BLaER1 treated with 17β-estradiol and CSF1 and Interleukin-3, amounts not matched to agents 10 nM and 100 nM (cell line): ENCODE measurements around the gene SMIM10L2A.

Experiments
- H3K27ac ChIP-seq, 11 experiments: shearing (Covaris generic); formaldehyde crosslinking; 2 replicates each; pipeline ENCODE4 v1.8.1; 2022
- H3K27me3 ChIP-seq, 11 experiments: shearing (Covaris generic); formaldehyde crosslinking; 2 replicates each; pipeline ENCODE4 v1.8.1; 2022
- H3K36me3 ChIP-seq, 11 experiments: shearing (Covaris generic); formaldehyde crosslinking; 2 replicates each; pipeline ENCODE4 v1.8.1; 2022
- H3K4me1 ChIP-seq, 10 experiments: shearing (Covaris generic); formaldehyde crosslinking; 2 replicates each; pipeline ENCODE4 v1.8.1; 2022
- H3K4me2 ChIP-seq, 11 experiments: shearing (Covaris generic); formaldehyde crosslinking; 2 replicates each; pipeline ENCODE4 v1.8.1; 2022
- H3K4me3 ChIP-seq, 10 experiments: shearing (Covaris generic); formaldehyde crosslinking; 2 replicates each; pipeline ENCODE4 v1.8.1; 2022
- H3K9ac ChIP-seq, 11 experiments: shearing (Covaris generic); formaldehyde crosslinking; 2 replicates each; pipeline ENCODE4 v1.8.1; 2022
- H3K9me3 ChIP-seq, 11 experiments: shearing (Covaris generic); formaldehyde crosslinking; replicated peaks in 1 of 11; 2 replicates each; pipeline ENCODE4 v1.8.1; 2022
- H4K20me1 ChIP-seq, 11 experiments: shearing (Covaris generic); formaldehyde crosslinking; 2 replicates each; pipeline ENCODE4 v1.8.1; 2022
- Cebpa-rat ChIP-seq, 11 experiments: shearing (Covaris generic); IDR thresholded peaks; 2 replicates each; pipeline ENCODE4 v1.8.1; 2022

Gene SMIM10L2A

DNA sequence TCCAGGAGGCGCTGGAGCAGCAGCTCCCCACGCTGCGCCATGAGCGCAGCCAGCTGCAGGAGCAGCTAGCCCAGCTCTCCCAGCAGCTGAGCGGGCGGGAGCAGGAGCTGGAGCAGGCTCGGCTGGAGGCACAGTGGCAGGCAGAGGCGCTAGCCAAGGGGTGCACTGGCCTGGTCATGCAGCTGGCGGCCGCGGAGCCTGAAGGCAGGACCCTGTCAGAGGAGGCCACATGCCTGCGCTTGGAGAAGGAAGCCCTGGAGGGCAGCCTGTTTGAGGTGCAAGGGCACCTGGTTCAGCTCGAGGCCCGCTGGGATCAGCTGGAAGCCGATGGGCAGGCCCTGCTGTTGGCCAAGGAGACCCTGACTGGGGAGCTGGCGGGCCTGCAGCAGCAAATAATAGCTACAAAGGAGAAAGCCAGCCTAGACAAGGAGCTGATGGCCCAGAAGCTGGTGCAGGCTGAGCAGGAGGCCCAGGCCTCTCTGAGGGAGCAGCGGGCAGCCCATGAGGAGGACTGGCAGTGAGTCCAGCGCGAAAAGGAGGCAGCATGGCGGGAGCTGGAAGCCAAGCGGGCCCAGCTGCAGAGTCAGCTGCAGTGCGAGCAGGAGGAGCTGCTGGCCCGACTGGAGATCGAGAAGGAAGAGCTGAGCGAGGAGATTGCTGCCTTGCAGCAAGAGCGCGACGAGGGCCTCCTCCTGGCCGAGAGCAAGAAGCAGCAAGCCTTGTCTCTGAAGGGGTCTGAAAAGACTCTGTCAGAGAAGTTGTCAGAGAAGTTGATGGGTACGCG lies 13.6 kb downstream of the SMIM10L2A start:
- no peak for TF ChIP-seq Cebpa-rat (IDR thresholded peaks at IDR 0.05)
- no peaks in the 10 kb centered on the region for H3K36me3 ChIP-seq
- no peak overlapping the region for H3K27ac ChIP-seq

DNA sequence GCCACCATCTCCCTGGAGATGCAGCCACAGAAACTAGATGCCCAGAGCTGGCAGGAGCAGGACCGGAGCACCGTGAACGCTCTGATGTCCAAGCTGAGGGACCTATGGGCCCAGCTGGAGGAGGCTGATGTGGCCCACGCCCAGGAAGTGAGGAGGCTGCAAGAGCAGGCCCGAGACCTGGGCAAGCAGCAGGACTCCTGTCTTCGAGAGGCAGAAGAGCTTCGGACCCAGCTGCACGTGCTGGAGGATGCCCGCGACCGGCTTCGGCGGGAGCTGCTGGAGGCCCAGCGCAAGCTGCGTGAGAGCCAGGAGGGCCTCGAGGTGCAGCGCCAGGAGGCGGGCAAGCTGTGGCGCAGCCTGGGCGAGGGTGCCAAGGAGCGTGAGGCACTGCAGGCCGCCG lies 14.2 kb downstream of the SMIM10L2A start:
- H3K4me3 ChIP-seq: no peak overlapping the region
- H3K9ac ChIP-seq: no peak overlapping the region
- H4K20me1 ChIP-seq: no peaks in the 10 kb centered on the region; a peak in 3 of 22 replicates
- H3K9me3 ChIP-seq: peaks cover 27 to 60% (median 45%) of the 10 kb centered on the region in 11 experiments
- TF ChIP-seq Cebpa-rat (IDR thresholded peaks at IDR 0.05): no peak
- H3K4me1 ChIP-seq: no peaks in the 10 kb centered on the region
- H3K36me3 ChIP-seq: no peaks in the 10 kb centered on the region
- H3K27me3 ChIP-seq: peaks cover 12 to 86% (median 45%) of the 10 kb centered on the region in 11 experiments
- no peak overlapping the region for H3K27ac ChIP-seq
- H3K4me2 ChIP-seq: no peak overlapping the region

More for the DNA sequence above, 13.6 kb downstream of the SMIM10L2A start:
- H4K20me1 ChIP-seq: no peaks in the 10 kb centered on the region; a peak in 3 of 22 replicates
- peaks cover 17 to 87% (median 47%) of the 10 kb centered on the region in 11 experiments for H3K27me3 ChIP-seq
- H3K9ac ChIP-seq: no peak overlapping the region
- peaks cover 27 to 65% (median 48%) of the 10 kb centered on the region in 11 experiments for H3K9me3 ChIP-seq
- no peak overlapping the region for H3K4me3 ChIP-seq
- H3K4me2 ChIP-seq: no peak overlapping the region
- H3K4me1 ChIP-seq: no peaks in the 10 kb centered on the region

DNA sequence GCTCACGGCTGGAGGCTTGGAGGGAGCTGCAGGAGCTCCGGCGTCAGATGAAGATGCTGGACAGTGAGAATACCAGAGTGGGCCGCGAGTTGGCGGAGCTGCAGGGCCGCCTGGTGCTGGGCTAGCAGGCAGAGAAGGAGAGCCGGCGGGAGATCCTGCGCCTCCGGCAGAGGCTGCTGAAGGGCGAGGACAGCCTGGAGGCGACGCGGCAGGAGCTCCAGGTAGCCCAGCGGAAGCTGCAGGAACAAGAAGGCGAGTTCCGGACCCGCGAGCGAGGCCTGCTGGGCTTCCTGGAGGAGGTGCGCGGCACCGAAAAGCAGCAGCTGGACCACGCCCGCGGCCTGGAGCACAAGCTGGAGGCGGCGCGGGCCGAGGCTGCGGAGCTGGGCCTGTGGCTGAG lies 14.7 kb downstream of the SMIM10L2A start:
- no peaks in the 10 kb centered on the region for H3K4me1 ChIP-seq
- no peak overlapping the region for H3K27ac ChIP-seq
- no peak overlapping the region for H3K9ac ChIP-seq
- no peaks in the 10 kb centered on the region for H3K36me3 ChIP-seq
- TF ChIP-seq Cebpa-rat (IDR thresholded peaks at IDR 0.05): no peak
- no peaks in the 10 kb centered on the region; a peak in 3 of 22 replicates for H4K20me1 ChIP-seq
- peaks cover 21 to 55% (median 41%) of the 10 kb centered on the region in 11 experiments for H3K9me3 ChIP-seq
- H3K27me3 ChIP-seq: peaks cover 12 to 86% (median 45%) of the 10 kb centered on the region in 11 experiments
- H3K4me2 ChIP-seq: no peak overlapping the region
- no peak overlapping the region for H3K4me3 ChIP-seq

DNA sequence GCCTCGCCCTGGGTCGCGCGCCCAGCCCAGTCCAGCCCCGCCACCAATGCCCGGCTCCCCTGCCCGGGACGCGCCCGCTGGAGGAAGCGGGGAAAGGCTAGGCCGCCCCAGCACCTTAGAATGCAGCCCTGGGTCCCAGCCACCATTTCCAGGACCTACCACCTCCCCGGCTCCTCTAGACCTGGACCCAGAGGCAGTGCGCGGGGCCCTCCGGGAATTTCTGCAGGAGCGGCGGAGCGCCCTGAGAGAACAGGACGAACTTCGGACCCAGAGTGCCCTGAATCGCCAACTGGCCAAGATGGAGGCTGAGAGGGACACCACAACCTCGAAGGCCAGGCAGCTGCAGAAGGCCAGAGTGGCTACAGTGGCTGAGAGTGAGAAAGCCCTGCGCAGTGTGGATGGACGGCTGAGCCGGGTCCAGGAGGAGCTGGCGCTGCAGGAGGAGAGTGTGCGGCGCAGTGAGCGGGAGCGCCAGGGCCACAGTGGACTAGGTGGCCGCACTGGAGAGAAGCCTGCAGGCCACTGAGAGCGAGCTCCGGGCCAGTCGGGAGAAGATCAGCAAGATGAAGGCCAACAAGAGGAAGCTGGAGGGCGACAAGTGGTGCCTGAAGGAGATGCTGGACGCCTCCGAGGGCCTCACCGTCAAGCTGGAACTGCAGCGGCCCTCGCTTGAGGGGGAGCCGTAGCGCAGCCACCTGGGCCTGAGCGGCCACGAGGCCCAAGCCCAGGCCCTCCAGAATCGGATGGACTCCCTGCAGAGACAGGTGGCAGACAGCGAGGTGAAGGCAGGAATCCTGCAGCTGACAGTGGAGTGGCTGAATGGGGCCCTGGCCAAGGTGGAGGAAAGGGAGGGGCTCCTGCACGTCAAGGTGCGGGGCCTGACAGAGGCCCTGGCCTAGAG lies 15.5 kb downstream of the SMIM10L2A start:
- no peak overlapping the region for H3K9ac ChIP-seq
- H3K4me1 ChIP-seq: no peaks in the 10 kb centered on the region
- no peak overlapping the region for H3K27ac ChIP-seq
- no peak overlapping the region for H3K4me2 ChIP-seq
- no peak overlapping the region for H3K4me3 ChIP-seq
- H3K36me3 ChIP-seq: no peaks in the 10 kb centered on the region
- H3K9me3 ChIP-seq: peaks cover 14 to 47% (median 34%) of the 10 kb centered on the region in 11 experiments; a peak in 21 of 22 replicates
- H4K20me1 ChIP-seq: no peaks in the 10 kb centered on the region; a peak in 3 of 22 replicates
- TF ChIP-seq Cebpa-rat (IDR thresholded peaks at IDR 0.05): no peak
- peaks cover 20 to 85% (median 45%) of the 10 kb centered on the region in 11 experiments for H3K27me3 ChIP-seq

DNA sequence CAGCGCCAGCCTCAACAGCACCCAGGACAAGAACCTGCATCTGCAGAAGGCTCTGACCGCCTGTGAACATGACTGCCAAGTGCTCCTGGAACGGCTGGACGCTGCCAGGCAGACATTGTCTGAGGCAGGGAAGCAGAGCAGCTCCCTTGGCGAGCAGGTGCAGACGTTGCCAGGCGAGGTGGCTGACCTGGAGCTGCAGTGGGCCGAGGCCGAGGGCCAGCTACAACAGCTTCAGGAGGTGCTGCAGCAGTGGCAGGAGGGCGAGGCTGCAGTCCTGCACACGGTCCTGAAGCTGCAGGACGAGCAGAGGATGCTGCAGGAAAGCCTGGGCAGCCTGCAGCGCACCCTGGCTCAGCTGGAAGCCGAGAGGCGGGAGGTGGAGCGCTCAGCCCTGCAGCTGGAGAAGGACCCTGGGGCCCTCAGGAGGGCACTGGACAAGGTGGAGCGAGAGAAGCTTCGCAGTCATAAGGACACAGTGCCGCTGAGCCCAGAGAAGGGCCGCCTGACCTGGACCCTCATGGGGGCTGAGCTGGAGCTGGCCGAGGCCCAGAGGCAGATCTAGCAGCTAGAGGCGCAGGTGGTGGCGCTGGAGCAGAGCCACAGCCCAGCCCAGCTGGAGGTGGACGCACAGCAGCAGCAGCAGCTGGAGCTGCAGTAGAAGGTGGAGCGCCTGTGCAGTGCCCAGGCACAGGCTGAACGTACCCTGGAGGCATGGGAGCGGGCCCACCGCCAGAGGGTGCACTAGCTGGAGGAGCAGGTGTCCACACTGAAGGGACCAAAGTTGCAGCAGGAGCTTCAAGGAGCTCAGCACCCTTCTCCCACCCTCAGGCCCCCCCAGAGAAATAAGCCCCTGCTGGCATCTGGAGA lies 16.4 kb downstream of the SMIM10L2A start:
- TF ChIP-seq Cebpa-rat (IDR thresholded peaks at IDR 0.05): no peak
- no peak overlapping the region for H3K9ac ChIP-seq
- H3K36me3 ChIP-seq: no peaks in the 10 kb centered on the region
- no peaks in the 10 kb centered on the region; a peak in 3 of 22 replicates for H4K20me1 ChIP-seq
- H3K9me3 ChIP-seq: peaks cover 8 to 38% (median 26%) of the 10 kb centered on the region in 11 experiments; a peak in 14 of 22 replicates
- no peak overlapping the region for H3K4me3 ChIP-seq
- H3K27ac ChIP-seq: no peak overlapping the region
- H3K4me1 ChIP-seq: no peaks in the 10 kb centered on the region
- peaks cover 28 to 84% (median 47%) of the 10 kb centered on the region in 11 experiments for H3K27me3 ChIP-seq
- H3K4me2 ChIP-seq: no peak overlapping the region

DNA sequence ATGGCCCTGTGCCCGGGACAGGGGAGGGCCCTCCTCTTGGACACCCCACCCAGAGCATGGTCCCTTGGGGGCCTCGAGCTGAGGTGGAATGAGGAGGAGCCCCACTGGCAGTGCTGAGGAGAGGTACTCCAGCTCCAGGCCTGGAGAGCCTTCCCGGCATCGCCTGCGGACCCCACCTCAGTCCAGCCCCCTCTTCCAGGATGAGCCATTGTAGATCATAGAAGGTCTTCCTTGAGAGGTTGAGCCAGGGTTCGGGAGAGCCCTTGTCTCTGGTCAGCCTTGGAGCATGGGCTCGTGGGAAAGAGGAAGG lies 16.9 kb downstream of the SMIM10L2A start:
- Histone ChIP-seq H3K36me3 (no peaks in the 10 kb centered on the region), H3K9me3 (peaks cover 2 to 32% (median 20%) of the 10 kb centered on the region in 11 experiments; a peak in 11 of 22 replicates), H3K9ac (no peak overlapping the region), H3K27me3 (peaks cover 30 to 84% (median 45%) of the 10 kb centered on the region in 11 experiments), H3K4me2 (no peak overlapping the region), H4K20me1 (no peaks in the 10 kb centered on the region; a peak in 3 of 22 replicates), H3K4me1 (no peaks in the 10 kb centered on the region), H3K27ac (no peak overlapping the region), H3K4me3 (no peak overlapping the region)
- no peak for TF ChIP-seq Cebpa-rat (IDR thresholded peaks at IDR 0.05)

DNA sequence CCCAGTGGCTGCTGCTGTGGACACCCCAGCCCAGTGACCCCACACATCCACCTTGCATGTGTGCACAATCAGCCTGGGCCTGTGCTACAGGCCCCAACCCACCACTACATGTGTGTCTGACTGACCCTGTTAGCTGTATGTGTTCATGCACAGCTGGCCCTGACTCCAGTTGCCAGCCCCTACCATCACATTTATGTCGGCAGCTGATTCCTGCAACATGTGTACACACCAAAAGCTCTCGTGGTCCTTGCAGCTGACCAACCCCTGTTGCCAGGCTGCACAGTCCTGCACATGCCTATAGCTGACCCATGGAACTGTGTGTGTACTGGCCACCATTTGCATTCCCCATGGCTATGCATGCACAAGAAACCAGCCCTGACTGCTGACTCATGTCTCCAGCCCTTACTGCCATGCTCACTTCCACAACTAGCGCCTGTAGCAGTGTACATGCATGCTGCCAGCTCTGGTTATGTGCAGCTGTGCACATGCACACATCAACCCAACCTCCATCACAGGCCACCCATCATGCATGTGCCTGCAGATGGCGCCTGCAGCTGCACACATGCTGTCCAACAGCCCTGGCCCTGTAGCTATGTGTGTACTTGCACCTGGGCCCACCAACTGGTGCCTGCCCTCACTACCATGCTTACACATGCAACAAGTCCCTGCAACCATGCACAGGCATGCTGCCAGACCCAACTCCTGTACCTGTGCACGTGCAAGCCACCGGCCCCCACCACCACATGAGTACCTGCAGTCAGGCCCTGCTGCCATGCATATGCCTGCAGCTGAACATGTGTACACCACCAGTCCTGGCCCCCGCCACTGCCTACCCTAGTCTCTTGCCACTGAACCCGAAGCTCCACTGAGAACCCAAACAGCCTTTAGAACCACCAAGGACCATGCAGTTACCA lies 28.1 kb downstream of the SMIM10L2A start:
- H3K27ac ChIP-seq: no peak overlapping the region
- peaks cover 87 to 100% (median 99%) of the 10 kb centered on the region in 11 experiments for H3K27me3 ChIP-seq
- no peak overlapping the region for H3K9ac ChIP-seq
- no peaks in the 10 kb centered on the region; a peak in 2 of 22 replicates for H3K9me3 ChIP-seq
- no peak for TF ChIP-seq Cebpa-rat (IDR thresholded peaks at IDR 0.05)
- H3K4me2 ChIP-seq: no peak overlapping the region
- no peaks in the 10 kb centered on the region for H3K36me3 ChIP-seq
- H3K4me3 ChIP-seq: no peak overlapping the region
- H4K20me1 ChIP-seq: peaks cover 0 to 12% (median 0%) of the 10 kb centered on the region in 11 experiments; a peak in 5 of 22 replicates
- no peaks in the 10 kb centered on the region for H3K4me1 ChIP-seq

DNA sequence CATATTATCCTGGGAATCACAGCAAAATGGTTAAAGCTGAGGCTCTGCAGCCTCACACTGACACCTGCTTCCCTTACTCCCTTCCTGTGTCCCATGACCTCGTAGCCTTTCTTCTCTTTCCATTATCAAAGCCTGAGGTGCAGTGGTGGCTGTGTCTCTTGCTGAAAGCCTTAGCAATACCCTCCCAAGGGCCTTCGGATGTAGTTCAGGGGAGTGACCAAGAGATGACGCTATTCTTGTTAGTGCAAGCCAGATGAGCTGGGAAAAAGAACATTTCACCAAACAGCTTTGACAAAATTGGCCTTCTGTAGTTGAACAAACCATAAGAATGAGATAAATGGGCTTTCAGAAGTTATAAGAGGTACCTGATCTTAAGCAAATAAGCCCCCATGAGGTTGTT lies 31.6 kb downstream of the SMIM10L2A start:
- Histone ChIP-seq H3K4me3 (no peak overlapping the region), H3K4me2 (no peak overlapping the region), H3K4me1 (no peaks in the 10 kb centered on the region), H3K36me3 (no peaks in the 10 kb centered on the region), H3K9me3 (peaks cover 13 to 22% (median 18%) of the 10 kb centered on the region in 11 experiments), H3K9ac (no peak overlapping the region), H3K27me3 (peaks cover 80 to 100% (median 96%) of the 10 kb centered on the region in 11 experiments), H3K27ac (no peak overlapping the region), H4K20me1 (peaks cover 0 to 12% (median 0%) of the 10 kb centered on the region in 11 experiments; a peak in 5 of 22 replicates)
- no peak for TF ChIP-seq Cebpa-rat (IDR thresholded peaks at IDR 0.05)
